H1 (cell line): Measurements from ENCODE around the gene RPTOR.

Experiments used
- CHD2 ChIP-seq: IDR thresholded peaks from 2 replicates; pipeline ENCODE4 v1.6.1; 2012; ENCODE audit warnings: low read length, improper control_type of control experiment
- CTCF ChIP-seq, 3 experiments: IDR thresholded peaks; 1 replicate in 2 of 3; 2 replicates in 1 of 3; pipeline versions ENCODE4 v1.5.1 to v1.6.1; 2011; ENCODE audit warnings: low read length in 3 of 3, mild to moderate bottlenecking in 3 of 3, inconsistent platforms in 2 of 3, low read depth in 1 of 3, moderate library complexity in 1 of 3; ENCODE audit not compliant: insufficient read depth in 1 of 3; ENCODE audit errors: control extremely low read depth in 1 of 3
- RFX5 ChIP-seq: IDR thresholded peaks from 2 replicates; pipeline ENCODE4 v1.6.1; 2011; ENCODE audit warnings: low read depth, low read length, improper control_type of control experiment, borderline replicate concordance
- SP1 ChIP-seq: IDR thresholded peaks from 2 replicates; pipeline ENCODE4 v1.6.1; 2011; ENCODE audit warnings: low read depth, low read length

GRCh38 chr17:80770881-80771611, 226.4 kb downstream of the RPTOR start:
- TF ChIP-seq RFX5 (no peak), CTCF (IDR thresholded peaks at IDR 0.05; ENCODE audit: control extremely low read depth in 1 of 3, insufficient read depth in 1 of 3, low read depth in 1 of 3, low read length in 3 of 3) (no peak), SP1 (no peak), CHD2 (no peak)
